Myocyte (in vitro differentiated cells): ENCODE results near the gene AMOTL1. TPM values are rescaled to one million over a fixed set of nuclear protein-coding genes. Genes with fewer than 3 reads are reported as not detected.

Experiments used
- DNase-seq: peaks from one replicate; pipeline ENCODE4 v3.0.0-alpha.2; 2012; ENCODE audit warnings: low read depth
- total RNA-seq: library from RNA; depleted of rRNA; stranded (reverse); fragments of >200 nt; gene quantifications from 2 replicates; pipeline ENCODE4 v1.2.3, GENCODE V29; 2014

Gene AMOTL1
- total RNA-seq, 1 donor from 2014 or later, result 77.3 TPM

DNA sequence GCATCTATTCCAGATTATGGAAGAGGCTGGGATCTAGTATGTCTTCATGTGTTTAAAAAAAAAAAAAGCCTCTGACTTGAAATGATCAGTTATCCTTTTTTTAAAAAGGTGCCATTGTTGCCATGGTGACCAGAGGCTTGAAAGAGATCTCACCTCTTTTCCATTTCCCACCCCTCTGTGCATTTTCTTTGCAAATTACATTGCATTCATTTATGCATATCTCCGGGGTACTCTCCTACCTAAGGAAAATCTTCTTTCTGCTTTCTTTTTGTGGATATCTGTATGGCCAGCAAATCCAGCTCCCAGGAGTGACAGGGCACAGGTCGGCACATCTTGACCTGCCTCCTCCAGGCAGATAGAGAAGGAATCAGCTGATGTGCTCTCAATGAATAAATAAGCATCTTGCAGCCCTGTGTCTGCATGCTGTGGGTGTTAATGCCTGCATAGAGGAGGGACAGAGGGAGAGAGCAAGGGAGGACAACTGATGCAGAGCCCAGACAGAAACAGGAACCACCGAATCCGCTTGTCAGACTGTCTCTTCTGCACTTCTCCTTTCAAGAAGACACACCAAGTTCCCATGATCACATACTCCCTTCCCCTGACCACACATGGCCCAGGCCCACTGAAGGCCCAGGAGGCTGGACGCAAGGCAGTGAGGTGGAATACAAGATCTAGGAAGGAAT lies 154.3 kb downstream of the AMOTL1 start:
- DNase-seq, result no peak

DNA sequence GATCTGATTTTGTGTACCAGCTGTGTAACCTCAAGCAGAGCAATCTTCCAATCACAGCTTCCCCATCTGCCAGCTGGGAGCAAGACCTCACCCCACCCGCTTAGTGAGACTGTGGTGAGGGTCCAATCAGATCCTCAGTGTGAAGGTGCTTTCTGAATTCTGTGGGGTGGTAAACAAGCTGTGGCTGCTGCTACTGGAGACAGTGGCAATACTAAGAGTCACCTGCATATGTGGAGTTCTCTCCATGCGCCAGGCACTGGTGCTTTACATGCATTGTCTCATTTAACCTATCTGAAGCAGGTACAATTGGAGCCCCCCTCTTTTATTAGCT lies 154.8 kb downstream of the AMOTL1 start:
- no peak for DNase-seq

DNA sequence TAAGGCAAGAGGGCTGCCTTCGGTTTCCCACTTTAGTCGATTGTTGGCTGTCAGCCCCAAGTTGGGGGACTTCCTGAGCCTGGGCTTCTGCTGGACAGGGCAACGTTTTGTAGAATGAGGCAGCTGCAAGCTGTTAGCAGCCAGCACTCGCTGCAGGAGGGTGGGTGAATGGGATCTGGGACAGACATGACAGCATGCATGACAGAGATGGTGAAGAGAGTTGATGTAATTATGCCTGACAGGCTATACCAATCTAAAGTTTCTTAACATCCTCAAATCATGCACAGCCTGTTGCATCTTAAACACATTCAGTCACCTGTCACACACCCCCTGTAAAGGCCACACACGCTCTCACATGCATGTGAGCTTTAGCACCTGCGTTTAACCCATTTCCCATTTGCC lies 156.0 kb downstream of the AMOTL1 start:
- no peak for DNase-seq

DNA sequence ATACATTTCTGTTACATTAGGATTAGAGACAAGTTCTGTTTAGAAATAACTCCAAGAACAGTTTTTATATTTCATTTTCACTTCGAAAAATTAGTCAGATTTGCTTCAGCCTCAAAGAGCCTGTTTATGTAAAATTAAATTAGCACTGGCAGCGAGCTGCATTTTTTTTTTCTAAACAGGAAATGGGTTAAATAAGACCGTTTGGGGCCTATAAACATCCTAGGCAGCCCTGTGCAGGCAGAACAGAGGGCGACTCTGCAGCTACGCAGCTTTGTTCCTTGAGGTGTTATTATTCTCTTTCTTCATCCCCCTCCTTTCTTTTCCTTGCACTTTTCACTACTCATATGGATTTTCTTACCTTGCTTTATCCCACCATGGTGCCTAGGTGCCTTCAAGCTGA lies 156.5 kb downstream of the AMOTL1 start:
- DNase-seq, result no peak

DNA sequence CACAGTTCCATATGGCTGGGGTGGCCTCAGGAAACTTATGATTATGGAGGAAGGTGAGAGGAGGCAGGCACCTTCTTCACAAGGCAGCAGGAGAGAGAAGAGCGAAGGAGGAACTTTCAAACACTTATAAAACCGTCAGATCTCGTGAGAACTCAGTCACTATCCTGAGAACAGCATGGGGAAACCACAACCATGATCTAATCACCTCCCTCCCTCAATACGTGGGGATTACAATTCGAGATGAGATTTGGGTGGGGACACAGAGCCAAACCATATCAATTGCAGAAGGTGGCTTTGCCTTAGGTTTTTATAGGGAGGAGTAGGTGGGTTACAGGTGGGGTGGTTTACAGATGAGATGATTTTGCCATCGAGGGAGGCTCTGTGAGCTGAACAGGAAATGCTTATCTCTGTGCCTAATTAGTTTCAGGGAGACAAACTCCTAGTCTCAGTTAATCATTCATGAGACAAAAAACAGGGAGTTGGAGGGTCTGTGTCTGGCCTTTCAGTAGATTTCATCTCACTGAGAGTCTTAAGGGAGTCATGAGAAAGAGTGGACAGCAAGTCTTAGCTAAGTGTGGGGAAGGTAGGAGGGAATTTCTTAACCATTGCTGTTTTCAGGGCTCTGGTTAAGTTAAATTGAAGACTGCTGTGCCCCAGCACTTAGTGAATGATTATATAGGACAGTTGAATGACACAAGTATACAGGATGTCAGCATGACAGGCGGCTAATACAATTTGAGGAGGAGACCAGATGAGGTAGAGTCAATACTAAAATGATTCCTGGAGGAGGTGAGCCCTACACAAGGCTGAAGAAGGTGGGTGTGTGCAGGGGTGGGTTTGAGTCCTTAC lies 157.5 kb downstream of the AMOTL1 start:
- DNase-seq, result no peak

DNA sequence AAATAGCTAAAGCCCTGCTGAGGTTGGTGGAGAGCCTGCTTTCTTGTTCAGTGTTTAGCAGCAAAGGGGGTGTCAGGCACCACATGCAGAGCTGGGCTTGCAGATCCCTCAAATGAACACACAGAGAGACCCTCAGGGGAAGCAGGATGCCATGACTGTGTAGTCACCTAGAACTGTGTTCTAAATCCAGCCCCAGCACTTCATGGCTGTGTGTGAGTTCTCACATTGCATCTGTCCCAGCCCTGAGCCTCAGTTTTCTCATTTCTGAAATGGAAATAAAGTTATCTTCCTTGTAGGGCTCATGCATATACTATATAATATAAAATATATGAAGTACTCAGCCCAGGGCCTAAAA lies 158.1 kb downstream of the AMOTL1 start:
- DNase-seq, result no peak

Other genes starting within 250 kb of the AMOTL1 start
- 3.9 and 4.0 TPM in 2 replicates for gene FUT4, start 224.4 kb upstream of the AMOTL1 start, total RNA-seq
- 0.72 and 0.73 TPM in 2 replicates for gene PIWIL4, start 201.0 kb upstream of the AMOTL1 start, total RNA-seq
- gene CWC15, start 205.2 kb downstream of the AMOTL1 start, total RNA-seq, result 42.1 and 46.0 TPM in 2 replicates
- 0.88 and 1.6 TPM in 2 replicates for gene KDM4D, start 205.4 kb downstream of the AMOTL1 start, total RNA-seq